Measurements from ENCODE around the gene LANCL2.

GRCh38 chr7:55411844-55412243 is 46.7 kb downstream of the LANCL2 start:
- TF ChIP-seq CTCF (conservative IDR thresholded peaks at IDR 0.05) (no peak), EZH2 (IDR thresholded peaks at IDR 0.05; ENCODE audit: low read depth) (no peak)

Data from PC-9 (cell line).